Cerebellar nuclear complex (tissue), 1 donor: Measurements from ENCODE around the gene ABL2.
A peak's percentile ranks its signal among the peaks of the same experiment; 100 is the strongest.
"Not testable (repeated sequence)": the region's sequence is repeated elsewhere in the genome, so short reads cannot be mapped to it uniquely, and the experiment has no call there.

ENCODE experiments used
- DNase-seq, 2 experiments: peaks; one replicate each; lab custom pipeline; 2025; lab: John Stamatoyannopoulos, UW

Gene ABL2

GRCh38 chr1:179135168-179135567 is 94.3 kb downstream of the ABL2 start:
- DNase-seq = not testable (repeated sequence)

GRCh38 chr1:179129702-179130473 is 99.6 kb downstream of the ABL2 start:
- no peak for DNase-seq

DNA sequence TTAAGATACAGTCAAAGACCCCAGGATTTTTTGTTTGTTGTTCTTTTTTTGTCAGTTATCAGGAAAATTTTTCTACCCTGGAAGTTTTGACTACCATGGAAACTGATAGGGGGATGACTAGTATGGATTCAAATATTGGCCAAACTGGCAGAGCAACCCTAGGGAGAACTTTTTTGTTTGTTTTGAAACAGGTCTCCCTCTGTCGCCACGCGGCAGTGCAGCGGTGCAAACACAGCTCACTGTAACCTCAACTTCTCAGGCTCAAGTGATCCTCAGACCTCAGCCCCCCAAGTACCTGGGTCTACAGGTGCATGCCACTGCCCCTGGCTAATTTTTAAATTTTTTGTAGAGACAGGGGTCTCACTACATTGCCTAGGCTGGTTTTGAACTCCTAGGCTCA is 101.0 kb downstream of the ABL2 start:
- no peak for DNase-seq

DNA sequence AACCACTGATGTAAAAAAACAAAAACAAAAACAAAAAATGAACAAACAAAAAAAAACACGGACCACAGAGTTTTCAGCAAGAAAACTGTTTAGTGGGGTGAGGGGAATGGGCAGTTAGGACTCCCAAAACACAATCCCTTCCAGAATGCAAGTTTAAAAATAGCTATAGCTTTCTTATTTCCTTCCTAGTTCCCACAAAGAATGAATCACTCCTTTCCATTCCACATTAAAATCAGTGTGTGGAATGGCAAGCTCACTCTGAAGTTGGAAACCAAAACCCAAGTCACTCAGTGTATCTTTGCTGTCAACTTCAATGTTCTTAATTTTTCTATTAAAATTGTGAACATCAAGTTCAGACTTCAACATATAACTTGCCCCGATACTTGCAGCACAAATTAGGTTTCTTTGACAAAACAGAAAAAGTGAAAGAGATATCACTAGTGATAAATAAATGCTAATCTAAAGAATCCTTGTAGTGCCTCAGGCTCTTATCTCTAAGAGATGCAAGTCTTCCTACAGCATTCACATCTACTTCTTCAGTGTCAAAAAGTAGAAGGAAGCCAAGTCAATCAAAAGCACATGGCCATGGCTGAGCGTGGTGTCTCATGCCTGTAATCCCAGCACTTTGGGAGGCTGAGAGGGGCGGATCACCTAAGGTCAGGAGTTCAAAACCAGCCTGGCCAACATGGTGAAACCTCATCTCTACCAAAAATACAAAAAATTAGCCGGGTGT is 102.1 kb downstream of the ABL2 start:
- DNase-seq = no peak

DNA sequence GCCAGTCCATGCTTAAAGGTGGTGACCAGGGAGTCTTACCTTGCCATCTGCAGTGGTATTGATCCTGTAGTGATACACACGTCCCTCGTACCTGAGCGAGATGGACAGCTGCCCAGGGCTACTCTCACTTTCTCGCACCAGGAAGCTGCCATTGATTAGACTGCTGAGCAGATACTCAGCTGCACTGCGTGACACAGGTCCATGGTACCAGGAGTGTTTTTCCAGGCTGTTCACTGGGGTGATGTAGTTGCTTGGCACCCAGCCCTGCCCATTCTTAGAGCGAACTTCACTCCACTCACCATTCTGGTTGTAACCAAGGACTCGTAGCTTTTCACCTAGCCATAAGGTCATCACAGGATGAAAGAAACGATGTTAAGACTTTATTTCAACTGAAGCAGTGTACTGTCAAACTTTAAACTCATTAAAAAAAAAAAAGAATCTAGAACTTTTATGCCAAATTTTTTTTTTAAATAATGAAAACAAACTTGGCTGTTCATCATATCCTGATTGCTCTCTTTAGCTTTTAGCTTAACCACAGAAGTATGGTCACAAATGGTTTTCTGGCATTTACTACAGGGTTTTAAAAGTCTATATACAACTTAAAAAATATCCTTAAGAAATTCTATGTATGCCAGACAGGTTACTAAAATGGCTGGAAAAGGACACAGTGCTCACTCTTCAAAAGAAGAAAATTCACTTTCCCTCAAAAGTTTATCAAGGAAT is 103.0 kb downstream of the ABL2 start:
- DNase-seq = no peak

GRCh38 chr1:179124873-179125272 is 104.6 kb downstream of the ABL2 start:
- no peak for DNase-seq

DNA sequence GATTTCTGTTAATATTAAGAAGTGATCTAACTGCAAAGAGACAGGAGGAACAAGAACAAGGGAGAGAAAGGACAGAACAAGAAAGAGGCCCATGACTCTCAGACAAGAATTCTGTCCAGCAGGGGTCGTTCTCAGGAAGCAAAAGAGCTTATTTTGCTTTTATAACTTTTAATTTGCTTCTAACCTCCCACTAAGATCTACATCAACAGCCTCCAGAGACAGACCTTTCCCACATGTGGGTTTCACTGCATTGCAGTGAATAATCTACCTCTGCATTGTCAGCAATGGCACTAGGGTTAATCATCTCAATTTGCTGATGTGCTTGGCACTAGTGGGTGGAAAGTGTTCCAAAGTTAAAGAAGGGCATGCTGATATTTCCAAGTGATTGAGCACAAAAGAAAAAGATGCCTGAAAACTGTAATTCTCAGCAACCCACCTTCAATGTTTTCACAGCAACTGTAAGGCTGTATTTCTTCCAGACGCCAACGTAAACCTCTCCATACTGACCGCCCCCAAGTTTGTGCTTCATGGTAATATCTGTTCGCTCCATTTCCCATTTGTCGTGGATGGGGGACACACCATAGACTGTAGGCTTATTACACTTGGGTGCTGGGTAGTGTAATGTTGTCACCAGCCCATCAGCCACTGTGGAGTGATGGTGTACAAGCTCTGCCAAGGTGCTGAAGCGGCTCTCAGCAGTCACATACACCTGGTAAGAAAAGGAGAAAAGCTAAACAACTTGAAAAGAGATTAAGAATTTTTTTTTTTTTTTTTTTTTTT is 108.1 kb downstream of the ABL2 start:
- DNase-seq = no peak

DNA sequence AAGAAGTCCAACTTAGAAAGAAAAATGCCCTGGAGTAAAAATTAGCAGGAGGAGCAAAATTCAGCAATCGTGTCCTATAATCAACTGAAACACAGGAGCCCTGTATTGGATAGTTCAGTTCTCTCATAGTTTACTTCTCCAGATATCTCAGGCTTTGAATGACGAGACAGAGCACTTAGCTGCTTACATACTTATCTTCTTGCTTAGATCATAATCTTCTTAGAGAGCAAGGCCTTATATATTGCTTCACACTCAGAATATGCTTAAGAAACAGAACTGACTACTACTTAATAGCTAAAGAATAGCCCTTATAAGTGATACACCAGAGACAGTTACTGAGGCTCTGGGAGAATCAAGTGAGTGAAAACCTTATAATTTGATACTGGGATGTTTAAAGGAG is 108.7 kb downstream of the ABL2 start:
- DNase-seq = no peak

DNA sequence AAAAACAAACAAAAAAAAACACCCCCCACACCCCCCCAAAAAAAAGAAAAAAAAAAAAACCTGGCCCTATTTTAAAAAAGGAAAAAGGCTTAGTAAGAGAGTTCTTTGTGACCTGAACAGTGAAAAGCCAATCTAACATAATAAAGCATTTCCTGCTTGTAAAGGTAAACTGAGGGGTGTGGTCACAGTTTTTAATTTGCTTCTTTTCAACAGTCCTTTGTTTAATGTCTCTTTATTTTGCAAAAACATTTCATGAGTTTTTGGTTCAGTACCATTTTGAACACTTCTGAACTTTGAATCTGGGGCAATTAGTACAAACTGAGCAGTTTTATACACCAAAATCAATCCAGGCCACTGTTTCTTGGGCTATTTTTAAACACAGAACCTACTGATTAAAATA is 110.0 kb downstream of the ABL2 start:
- DNase-seq = no peak

- DNase-seq = no peak
These were observed 114.3 kb downstream of the ABL2 start for GRCh38 chr1:179115181-179115580.

DNA sequence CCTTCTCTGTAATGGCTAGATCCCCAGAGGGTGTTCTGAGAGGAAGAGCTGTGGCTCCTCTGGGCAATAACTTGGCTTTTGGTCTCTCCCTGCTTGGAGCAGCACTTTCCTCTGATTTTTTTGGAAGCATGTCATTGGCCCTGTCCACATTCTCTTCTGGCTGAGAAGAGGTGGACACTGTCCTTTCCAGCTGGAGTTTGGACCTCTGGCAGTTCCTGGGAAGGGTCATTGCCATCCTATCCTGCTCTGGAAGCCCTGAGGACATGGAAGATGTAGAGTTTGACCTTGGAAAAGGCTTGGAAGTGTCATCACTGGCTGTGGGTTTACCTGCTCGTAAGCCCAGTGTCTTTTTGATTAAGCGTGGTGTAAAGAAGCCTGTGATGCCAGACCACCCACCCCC is 120.8 kb downstream of the ABL2 start:
- no peak for DNase-seq

- no peak for DNase-seq
These were observed 121.5 kb downstream of the ABL2 start for GRCh38 chr1:179107706-179108629.

DNA sequence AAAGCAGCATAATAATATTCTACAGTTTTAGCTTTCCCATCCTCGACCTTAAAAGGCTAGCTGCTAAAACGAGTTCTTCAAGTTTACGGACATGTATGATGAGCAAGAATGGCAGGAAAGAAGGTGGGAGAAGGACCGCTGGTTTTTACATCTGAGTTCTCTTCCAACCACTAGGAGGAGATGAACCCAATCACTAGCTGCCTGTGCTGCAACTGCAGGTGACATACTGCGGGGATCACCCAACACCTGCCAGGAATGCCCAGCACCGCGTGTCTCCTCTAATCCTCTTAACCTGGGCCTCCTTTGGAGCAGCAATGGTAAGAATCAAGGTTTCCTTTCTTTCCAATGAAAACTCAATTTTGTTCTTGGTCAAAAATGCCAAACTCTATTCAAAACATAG is 124.1 kb downstream of the ABL2 start:
- peak in 1 of 2 experiments; percentile 15 for DNase-seq

DNA sequence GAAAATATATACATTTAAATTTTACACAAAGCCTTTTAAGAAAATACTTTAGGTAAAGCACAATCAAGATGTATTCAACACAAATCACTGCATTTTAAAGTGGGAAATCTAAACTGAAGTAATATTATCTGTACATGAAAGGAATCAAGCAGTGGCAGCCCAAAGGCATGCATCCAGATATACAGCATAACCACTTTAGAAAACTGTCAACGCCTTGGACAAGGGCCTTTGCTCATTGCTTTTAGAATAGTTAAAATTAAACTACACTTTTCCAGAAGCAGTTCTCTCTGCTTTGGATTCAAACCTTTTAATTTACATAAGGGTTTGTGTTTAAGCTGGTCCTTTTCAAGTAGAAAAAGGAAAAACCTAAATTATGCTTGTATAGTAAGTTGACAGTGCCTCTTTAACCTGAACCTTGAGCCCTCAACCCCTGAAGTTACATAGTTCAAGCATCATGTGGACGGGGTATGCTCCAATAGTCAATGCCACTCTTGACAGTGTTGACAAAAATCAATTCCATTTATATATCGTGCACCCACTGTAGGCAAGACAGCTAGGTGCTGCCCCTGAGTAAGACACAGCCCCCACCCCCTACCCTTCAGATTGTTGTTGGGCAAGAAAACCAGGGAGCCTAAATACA is 124.7 kb downstream of the ABL2 start:
- DNase-seq = no peak

GRCh38 chr1:179103999-179104398 is 125.5 kb downstream of the ABL2 start:
- DNase-seq = no peak

GRCh38 chr1:179101566-179101965 is 127.9 kb downstream of the ABL2 start:
- DNase-seq = no peak

- no peak for DNase-seq
These were observed 129.6 kb downstream of the ABL2 start for GRCh38 chr1:179099891-179100290.

GRCh38 chr1:179095924-179096323 is 133.6 kb downstream of the ABL2 start:
- DNase-seq = no peak

GRCh38 chr1:179095377-179095776 is 134.1 kb downstream of the ABL2 start:
- no peak for DNase-seq

DNA sequence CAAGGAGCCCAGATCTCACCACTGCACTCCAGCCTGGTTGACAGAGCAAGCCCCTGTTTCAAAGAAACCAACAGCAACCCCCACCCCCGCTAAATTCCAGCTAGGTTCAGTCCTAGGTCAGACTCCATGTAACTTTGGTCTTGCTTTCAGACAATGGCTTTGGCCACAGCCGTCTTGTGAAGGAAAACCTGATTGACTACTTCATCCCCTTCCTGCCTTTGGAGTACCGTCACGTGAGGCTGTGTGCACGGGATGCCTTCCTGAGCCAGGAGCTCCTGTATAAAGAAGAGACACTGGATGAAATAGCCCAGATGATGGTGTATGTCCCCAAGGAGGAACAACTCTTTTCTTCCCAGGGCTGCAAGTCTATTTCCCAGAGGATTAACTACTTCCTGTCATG is 134.7 kb downstream of the ABL2 start:
- DNase-seq = no peak
